Tibial artery (tissue), 4 donors: ENCODE results near the gene LCTL.

Experiments
- DNase-seq, 2 donors: peaks; one replicate each; pipeline ENCODE4 v3.0.0-alpha.2; 2019
- H3K27ac ChIP-seq, 2 donors: fragments of 200-600 bp; sonication (generic) in 1 of 2; 1 replicate in 1 of 2; 2 replicates in 1 of 2; pipeline ENCODE4 v1.5.1; 2018 to 2019; ENCODE audit warnings: mild to moderate bottlenecking in 1 of 2
- H3K27me3 ChIP-seq, 2 donors: fragments of 200-600 bp; sonication (generic) in 1 of 2; one replicate each; pipeline versions ENCODE4 v1.5.1 to v1.6.0; 2016 to 2019
- H3K36me3 ChIP-seq, 3 donors: fragments of 200-600 bp; sonication (generic) in 2 of 3; one replicate each; pipeline ENCODE4 v1.5.1; 2016 to 2019; ENCODE audit warnings: mild to moderate bottlenecking in 2 of 3
- H3K4me1 ChIP-seq, 4 donors: fragments of 200-600 bp; sonication (generic) in 2 of 4; 1 replicate in 3 of 4; 2 replicates in 1 of 4; pipeline ENCODE4 v1.5.1; 2016 to 2019
- H3K4me3 ChIP-seq, 2 donors: fragments of 200-600 bp; sonication (generic) in 1 of 2; 1 replicate in 1 of 2; 2 replicates in 1 of 2; pipeline ENCODE4 v1.5.1; 2018 to 2019; ENCODE audit warnings: mild to moderate bottlenecking in 2 of 2
- H3K9me3 ChIP-seq, 3 donors: fragments of 200-600 bp; sonication (generic) in 1 of 3; one replicate each; pipeline ENCODE4 v1.5.1; 2016 to 2019
- intact Hi-C: fragments of 100-400 bp; cut with DNase I; formaldehyde crosslinking; loops from one replicate; pipeline ENCODE4 v1.15.0; 2023; ENCODE audit warnings: low total_unique reads
- TF ChIP-seq, protein P1 (sequence below), 2 experiments: fragments of 200-600 bp in 1 of 2; fragments of 450-650 bp in 1 of 2; IDR thresholded peaks; one replicate each; pipeline ENCODE4 v1.5.1; 2017 to 2019; ENCODE audit warnings: antibody characterized with exemption in 2 of 2, mild to moderate bottlenecking in 1 of 2, moderate library complexity in 1 of 2

Gene LCTL

GRCh38 chr15:66545255-66545654 lies 20.5 kb downstream of the LCTL start:
- intact Hi-C loops, result no loop called here
- Histone ChIP-seq H3K9me3 (no peaks in the 10 kb centered on the region), H3K36me3 (peaks cover under 1 to 14% (median 9%) of the 10 kb centered on the region in 3 donors), H3K27ac (no peak overlapping the region), H3K4me1 (no peaks in the 10 kb centered on the region), H3K27me3 (no peaks in the 10 kb centered on the region), H3K4me3 (no peak overlapping the region)
- TF ChIP-seq, protein P1, sequence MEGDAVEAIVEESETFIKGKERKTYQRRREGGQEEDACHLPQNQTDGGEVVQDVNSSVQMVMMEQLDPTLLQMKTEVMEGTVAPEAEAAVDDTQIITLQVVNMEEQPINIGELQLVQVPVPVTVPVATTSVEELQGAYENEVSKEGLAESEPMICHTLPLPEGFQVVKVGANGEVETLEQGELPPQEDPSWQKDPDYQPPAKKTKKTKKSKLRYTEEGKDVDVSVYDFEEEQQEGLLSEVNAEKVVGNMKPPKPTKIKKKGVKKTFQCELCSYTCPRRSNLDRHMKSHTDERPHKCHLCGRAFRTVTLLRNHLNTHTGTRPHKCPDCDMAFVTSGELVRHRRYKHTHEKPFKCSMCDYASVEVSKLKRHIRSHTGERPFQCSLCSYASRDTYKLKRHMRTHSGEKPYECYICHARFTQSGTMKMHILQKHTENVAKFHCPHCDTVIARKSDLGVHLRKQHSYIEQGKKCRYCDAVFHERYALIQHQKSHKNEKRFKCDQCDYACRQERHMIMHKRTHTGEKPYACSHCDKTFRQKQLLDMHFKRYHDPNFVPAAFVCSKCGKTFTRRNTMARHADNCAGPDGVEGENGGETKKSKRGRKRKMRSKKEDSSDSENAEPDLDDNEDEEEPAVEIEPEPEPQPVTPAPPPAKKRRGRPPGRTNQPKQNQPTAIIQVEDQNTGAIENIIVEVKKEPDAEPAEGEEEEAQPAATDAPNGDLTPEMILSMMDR (IDR thresholded peaks at IDR 0.05), result no peak
- no peak for DNase-seq

GRCh38 chr15:66542896-66543295 lies 22.9 kb downstream of the LCTL start:
- H3K36me3 ChIP-seq, result peaks cover 5 to 24% (median 19%) of the 10 kb centered on the region in 3 donors
- TF ChIP-seq, protein P1 (IDR thresholded peaks at IDR 0.05), result no peak
- no peak overlapping the region for H3K4me3 ChIP-seq
- no peak for DNase-seq
- intact Hi-C loops, result no loop called here
- H3K27ac ChIP-seq, result no peak overlapping the region
- no peaks in the 10 kb centered on the region for H3K9me3 ChIP-seq
- no peaks in the 10 kb centered on the region for H3K27me3 ChIP-seq
- H3K4me1 ChIP-seq, result no peaks in the 10 kb centered on the region

- Histone ChIP-seq H3K4me3 (no peak overlapping the region), H3K9me3 (no peaks in the 10 kb centered on the region), H3K27ac (no peak overlapping the region), H3K27me3 (no peaks in the 10 kb centered on the region), H3K36me3 (peaks cover 2 to 30% (median 3%) of the 10 kb centered on the region in 3 donors), H3K4me1 (no peaks in the 10 kb centered on the region)
- no peak for DNase-seq
- intact Hi-C loops, result no loop called here
- TF ChIP-seq, protein P1 (IDR thresholded peaks at IDR 0.05), result no peak
Observed at GRCh38 chr15:66535056-66535455, 30.7 kb downstream of the LCTL start.

- Histone ChIP-seq H3K4me3 (no peak overlapping the region), H3K4me1 (no peaks in the 10 kb centered on the region), H3K27ac (no peak overlapping the region), H3K27me3 (no peaks in the 10 kb centered on the region), H3K36me3 (peaks cover 5 to 48% (median 20%) of the 10 kb centered on the region in 3 donors), H3K9me3 (no peaks in the 10 kb centered on the region)
- no peak for DNase-seq
- TF ChIP-seq, protein P1 (IDR thresholded peaks at IDR 0.05), result no peak
- intact Hi-C loops, result no loop called here
Observed at GRCh38 chr15:66524838-66525237, 41.0 kb downstream of the LCTL start.

DNA sequence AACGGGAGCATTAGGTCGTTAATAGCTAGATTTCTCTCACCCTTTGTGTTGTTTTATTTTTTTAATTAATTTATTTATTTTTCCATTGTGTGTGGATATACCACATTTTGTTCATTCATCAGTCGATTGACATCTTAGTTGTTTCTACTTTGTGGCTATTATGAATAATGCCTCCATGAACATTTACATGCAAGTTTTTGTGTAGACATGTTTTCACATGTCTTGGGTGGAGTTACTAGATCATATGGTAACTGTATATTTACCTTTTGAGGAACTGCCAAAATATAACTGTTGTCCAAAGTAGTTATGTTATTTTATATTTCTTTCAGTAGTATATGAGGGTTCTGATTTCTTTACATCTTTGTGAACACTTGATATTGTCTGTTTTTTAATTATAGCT lies 41.9 kb downstream of the LCTL start:
- intact Hi-C loops, result no loop called here
- H3K36me3 ChIP-seq, result peaks cover 7 to 43% (median 14%) of the 10 kb centered on the region in 3 donors

More for the DNA sequence above, 41.9 kb downstream of the LCTL start:
- Histone ChIP-seq H3K27ac (no peak overlapping the region), H3K27me3 (no peaks in the 10 kb centered on the region), H3K4me3 (no peak overlapping the region), H3K9me3 (no peaks in the 10 kb centered on the region), H3K4me1 (no peaks in the 10 kb centered on the region)
- DNase-seq, result no peak
- TF ChIP-seq, protein P1 (IDR thresholded peaks at IDR 0.05), result no peak
